Mammary epithelial cell (primary cell): ENCODE results near the gene GNAL.

ENCODE experiments used
- CTCF ChIP-seq, 2 donors: IDR thresholded peaks in 1 of 2; conservative IDR thresholded peaks in 1 of 2; 2 replicates each; pipeline ENCODE4 v1.5.1; 2011 to 2012; ENCODE audit warnings: inconsistent platforms in 2 of 2, low read length in 2 of 2, mild to moderate bottlenecking in 2 of 2, control low read depth in 1 of 2, low read depth in 1 of 2; ENCODE audit not compliant: insufficient read depth in 1 of 2; ENCODE audit errors: extremely low read depth in 1 of 2
- EZH2 ChIP-seq: IDR thresholded peaks from 2 replicates; pipeline ENCODE4 v1.6.1; 2012; ENCODE audit warnings: low read length, inconsistent platforms, borderline replicate concordance

- TF ChIP-seq CTCF (conservative IDR thresholded peaks at IDR 0.05 in 1 of 2, IDR thresholded peaks at IDR 0.05 in 1 of 2; ENCODE audit: extremely low read depth in 1 of 2, insufficient read depth in 1 of 2, low read depth in 1 of 2, low read length in 2 of 2) = no peak
- TF ChIP-seq EZH2 = no peak
Measured at GRCh38 chr18:11676386-11676785, 12.7 kb upstream of the GNAL start.
